Calu3 (cell line): ENCODE data around the gene PTPRA. TPM values are rescaled to one million over a fixed set of nuclear protein-coding genes. Genes with fewer than 3 reads are reported as not detected.

ENCODE experiments used
- BruUV-seq: library from RNA; stranded (reverse); fragments of 400-500 nt; replicated peaks from 2 replicates; lab custom pipeline; 2021; lab: Mats Ljungman, UMichigan
- CTCF ChIA-PET: fragments of 300-600 bp; sonication (Branson Sonifier 250); formaldehyde crosslinking; loops from one replicate; lab custom pipeline; 2022; ENCODE audit warnings: antibody characterized with exemption; lab: Charles Lee
- DNase-seq: peaks from one replicate; pipeline ENCODE4 v3.0.0; 2022
- H3K27ac Mint-ChIP-seq: one replicate; pipeline ENCODE4 v1.8.0; 2022; ENCODE audit warnings: mixed read lengths; ENCODE audit not compliant: unreplicated experiment
- H3K27me3 Mint-ChIP-seq: one replicate; pipeline ENCODE4 v1.8.0; 2022; ENCODE audit warnings: mixed read lengths; ENCODE audit not compliant: unreplicated experiment
- H3K36me3 Mint-ChIP-seq: one replicate; pipeline ENCODE4 v1.8.0; 2022; ENCODE audit warnings: mild to moderate bottlenecking, moderate library complexity, mixed read lengths; ENCODE audit not compliant: insufficient read depth, unreplicated experiment
- H3K4me1 Mint-ChIP-seq: one replicate; pipeline ENCODE4 v1.8.0; 2022; ENCODE audit warnings: mild to moderate bottlenecking, low read depth, mixed read lengths; ENCODE audit not compliant: unreplicated experiment
- H3K4me3 Mint-ChIP-seq: one replicate; pipeline ENCODE4 v1.8.0; 2022; ENCODE audit warnings: mild to moderate bottlenecking, low read depth, moderate library complexity, mixed read lengths; ENCODE audit not compliant: unreplicated experiment
- H3K9me3 Mint-ChIP-seq: one replicate; pipeline ENCODE4 v1.8.0; 2022; ENCODE audit warnings: low read depth, mixed read lengths; ENCODE audit not compliant: unreplicated experiment
- intact Hi-C: fragments of 100-400 bp; cut with micrococcal nuclease; formaldehyde crosslinking; loops from one replicate; pipeline ENCODE4 v1.10.0; 2022; ENCODE audit not compliant: unreplicated experiment
- total RNA-seq: library from RNA; stranded (reverse); gene quantifications from 2 replicates; pipeline ENCODE4 v1.2.3, GENCODE V29; 2022
- TF ChIP-seq, protein P1 (sequence below): fragments of 200-600 bp; IDR thresholded peaks from one replicate; pipeline ENCODE4 v1.8.0; 2022; ENCODE audit warnings: antibody characterized with exemption; ENCODE audit not compliant: unreplicated experiment

PTPRA gene
- total RNA-seq, 1 experiment from 2014 or later = 30.2 TPM

GRCh38 chr20:2911200-2911599, 37.9 kb downstream of the PTPRA start:
- TF ChIP-seq, protein P1, sequence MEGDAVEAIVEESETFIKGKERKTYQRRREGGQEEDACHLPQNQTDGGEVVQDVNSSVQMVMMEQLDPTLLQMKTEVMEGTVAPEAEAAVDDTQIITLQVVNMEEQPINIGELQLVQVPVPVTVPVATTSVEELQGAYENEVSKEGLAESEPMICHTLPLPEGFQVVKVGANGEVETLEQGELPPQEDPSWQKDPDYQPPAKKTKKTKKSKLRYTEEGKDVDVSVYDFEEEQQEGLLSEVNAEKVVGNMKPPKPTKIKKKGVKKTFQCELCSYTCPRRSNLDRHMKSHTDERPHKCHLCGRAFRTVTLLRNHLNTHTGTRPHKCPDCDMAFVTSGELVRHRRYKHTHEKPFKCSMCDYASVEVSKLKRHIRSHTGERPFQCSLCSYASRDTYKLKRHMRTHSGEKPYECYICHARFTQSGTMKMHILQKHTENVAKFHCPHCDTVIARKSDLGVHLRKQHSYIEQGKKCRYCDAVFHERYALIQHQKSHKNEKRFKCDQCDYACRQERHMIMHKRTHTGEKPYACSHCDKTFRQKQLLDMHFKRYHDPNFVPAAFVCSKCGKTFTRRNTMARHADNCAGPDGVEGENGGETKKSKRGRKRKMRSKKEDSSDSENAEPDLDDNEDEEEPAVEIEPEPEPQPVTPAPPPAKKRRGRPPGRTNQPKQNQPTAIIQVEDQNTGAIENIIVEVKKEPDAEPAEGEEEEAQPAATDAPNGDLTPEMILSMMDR = no peak
- no peaks in the 10 kb centered on the region for H3K36me3 Mint-ChIP-seq
- no peak overlapping the region for H3K27ac Mint-ChIP-seq
- peaks cover 9% of the 10 kb centered on the region for H3K4me1 Mint-ChIP-seq
- intact Hi-C loops = no loop called here
- no peak overlapping the region for H3K4me3 Mint-ChIP-seq
- no peaks in the 10 kb centered on the region for H3K9me3 Mint-ChIP-seq
- BruUV-seq = no TSS peak
- DNase-seq = no peak
- CTCF ChIA-PET = no interaction called here
- H3K27me3 Mint-ChIP-seq = no peaks in the 10 kb centered on the region

GRCh38 chr20:2914160-2914559, 40.9 kb downstream of the PTPRA start:
- intact Hi-C loops = no loop called here
- Mint-ChIP-seq H3K36me3 (no peaks in the 10 kb centered on the region), H3K4me3 (no peak overlapping the region), H3K9me3 (peaks cover 2% of the 10 kb centered on the region), H3K4me1 (peaks cover 9% of the 10 kb centered on the region), H3K27ac (no peak overlapping the region), H3K27me3 (no peaks in the 10 kb centered on the region)
- CTCF ChIA-PET = no interaction called here
- BruUV-seq = no TSS peak
- TF ChIP-seq, protein P1 = no peak
- peak; percentile 2 for DNase-seq

- H3K27me3 Mint-ChIP-seq = no peaks in the 10 kb centered on the region
- H3K27ac Mint-ChIP-seq = no peak overlapping the region
- CTCF ChIA-PET = no interaction called here
- BruUV-seq = no TSS peak
- intact Hi-C loops = no loop called here
- H3K9me3 Mint-ChIP-seq = peaks cover 2% of the 10 kb centered on the region
- no peak for DNase-seq
- no peak overlapping the region for H3K4me3 Mint-ChIP-seq
- TF ChIP-seq, protein P1 = no peak
- no peaks in the 10 kb centered on the region for H3K36me3 Mint-ChIP-seq
- peaks cover 27% of the 10 kb centered on the region for H3K4me1 Mint-ChIP-seq
These were observed 44.0 kb downstream of the PTPRA start for GRCh38 chr20:2917266-2917665.

DNA sequence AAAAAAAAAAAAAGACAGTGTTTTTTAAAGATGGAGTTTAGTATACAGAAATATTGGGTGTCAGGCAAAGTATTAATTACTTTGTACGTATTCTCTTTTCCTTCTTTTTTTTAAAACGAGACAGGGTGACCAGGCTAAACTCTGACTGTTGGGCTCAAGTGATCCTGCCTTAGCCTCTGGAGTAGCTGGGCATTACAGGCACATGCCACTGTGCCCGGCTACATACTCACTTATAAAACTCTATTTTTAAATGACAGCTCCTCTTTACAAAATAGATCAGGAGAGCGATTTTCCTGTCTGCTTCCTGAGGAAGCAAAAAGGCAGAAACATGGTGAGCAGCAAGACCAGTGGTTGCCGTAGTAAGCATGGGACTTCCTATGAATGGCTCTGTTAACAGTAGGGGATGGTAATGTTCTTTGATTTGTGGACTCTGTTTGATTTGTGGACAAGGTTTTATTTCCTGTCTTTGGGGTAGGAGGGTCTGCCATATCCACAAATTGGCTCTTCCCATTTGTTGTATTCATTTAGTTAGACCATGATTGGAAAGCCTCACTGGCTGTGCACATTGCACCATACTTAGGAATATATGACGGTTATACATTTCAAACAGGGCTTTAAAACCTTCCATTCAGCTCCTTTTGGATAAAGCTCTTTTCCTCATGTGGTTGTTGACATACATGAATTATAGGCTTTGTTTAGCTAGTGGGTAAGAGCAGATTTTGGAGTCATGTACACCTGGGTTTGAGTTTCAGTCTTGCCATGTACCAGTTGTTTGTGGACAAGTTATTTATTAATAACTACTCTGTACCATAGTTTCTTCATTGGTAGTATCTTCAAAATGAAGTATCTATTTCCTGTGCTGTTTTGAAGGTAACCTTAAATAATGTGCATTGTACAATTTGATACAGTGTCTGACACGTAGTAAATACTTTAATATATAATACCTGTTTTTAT, 45.1 kb downstream of the PTPRA start:
- intact Hi-C loops = no loop called here
- CTCF ChIA-PET = no interaction called here
- no peaks in the 10 kb centered on the region for H3K36me3 Mint-ChIP-seq
- DNase-seq = no peak
- peaks cover 2% of the 10 kb centered on the region for H3K9me3 Mint-ChIP-seq
- no TSS peak for BruUV-seq
- no peak overlapping the region for H3K27ac Mint-ChIP-seq
- H3K4me3 Mint-ChIP-seq = no peak overlapping the region
- peaks cover 27% of the 10 kb centered on the region for H3K4me1 Mint-ChIP-seq
- no peaks in the 10 kb centered on the region for H3K27me3 Mint-ChIP-seq
- TF ChIP-seq, protein P1 = no peak
